Suprapubic skin (tissue), 4 donors: ENCODE results near the gene KRTAP17-1. TPM values are rescaled to one million over a fixed set of nuclear protein-coding genes. Genes with fewer than 3 reads are reported as not detected.

Experiments used
- DNase-seq, 2 donors: peaks; one replicate each; pipeline ENCODE4 v3.0.0-alpha.2; 2019; ENCODE audit warnings: low spot score in 2 of 2
- H3K27ac ChIP-seq: fragments of 200-600 bp; sonication (generic); one replicate; pipeline ENCODE4 v1.5.1; 2019
- H3K27me3 ChIP-seq: fragments of 200-600 bp; sonication (generic); one replicate; pipeline ENCODE4 v1.5.1; 2019
- H3K36me3 ChIP-seq: fragments of 200-600 bp; sonication (generic); one replicate; pipeline ENCODE4 v1.5.1; 2019
- H3K4me1 ChIP-seq: fragments of 200-600 bp; sonication (generic); one replicate; pipeline ENCODE4 v1.5.1; 2019
- H3K4me3 ChIP-seq: fragments of 200-600 bp; sonication (generic); one replicate; pipeline ENCODE4 v1.5.1; 2019; ENCODE audit warnings: mild to moderate bottlenecking
- H3K9me3 ChIP-seq: fragments of 200-600 bp; sonication (generic); one replicate; pipeline ENCODE4 v1.5.1; 2019
- CTCF ChIP-seq, 2 donors: fragments of 200-600 bp in 1 of 2; fragments of 450-650 bp in 1 of 2; sonication (generic) in 1 of 2; IDR thresholded peaks; one replicate each; pipeline ENCODE4 v1.5.1; 2016 to 2019; ENCODE audit warnings: antibody characterized with exemption in 2 of 2, mild to moderate bottlenecking in 1 of 2, moderate library complexity in 1 of 2
- EP300 ChIP-seq: sonication (generic); formaldehyde crosslinking; IDR thresholded peaks from one replicate; pipeline ENCODE4 v1.6.1; 2017; ENCODE audit warnings: antibody characterized with exemption
- POLR2A ChIP-seq, 2 donors: fragments of 450-650 bp; IDR thresholded peaks; one replicate each; pipeline ENCODE4 v1.6.1; 2017; ENCODE audit warnings: antibody characterized with exemption in 2 of 2, mild to moderate bottlenecking in 2 of 2, moderate library complexity in 2 of 2
- POLR2AphosphoS5 ChIP-seq, 3 donors: sonication (generic); formaldehyde crosslinking; IDR thresholded peaks; one replicate each; pipeline ENCODE4 v1.6.1; 2017; ENCODE audit warnings: antibody characterized with exemption in 3 of 3
- WGBS: methylation state at CpG from one replicate; pipeline ENCODE4 v1.1.5; 2018; 5-methylcytosine and 5-hydroxymethylcytosine counted together
- total RNA-seq, 4 donors: library from RNA; depleted of rRNA; stranded (reverse); fragments of >200 nt; gene quantifications; one replicate each; pipeline ENCODE4 v1.1.0, GENCODE V29; 2016

KRTAP17-1 gene
- 10 to 100 TPM in 2 of 4 donors, 1 to 10 TPM in 1, not detected in 1; 8.0 to 81.5 (median 24.2) TPM for total RNA-seq

- peaks cover 8% of the 10 kb centered on the region for H3K27me3 ChIP-seq
- no peaks in the 10 kb centered on the region for H3K9me3 ChIP-seq
- TF ChIP-seq POLR2AphosphoS5 (IDR thresholded peaks at IDR 0.05) (no peak), EP300 (no peak), POLR2A (IDR thresholded peaks at IDR 0.05) (no peak), CTCF (IDR thresholded peaks at IDR 0.05) (no peak)
- H3K4me3 ChIP-seq, result no peak within 1 kb of the TSS
- no peak within 1 kb of the TSS for H3K27ac ChIP-seq
- H3K4me1 ChIP-seq, result no peaks in the 10 kb centered on the region
- 79% methylated on average over 9 of the region's 24 CpGs for WGBS
- DNase-seq, result no peak
- no peaks in the 10 kb centered on the region for H3K36me3 ChIP-seq
Observed at GRCh38 chr17:41315204-41315794, at the start of gene KRTAP17-1. Gene KRTAP17-1, minus strand, starts transcription at chr17:41315710. Its CDS starts 60 bp downstream, at chr17:41315650.

GRCh38 chr17:41363881-41364280, 48.4 kb upstream of the KRTAP17-1 start:
- Histone ChIP-seq H3K9me3 (no peaks in the 10 kb centered on the region), H3K4me1 (no peaks in the 10 kb centered on the region), H3K27ac (no peak overlapping the region), H3K36me3 (no peaks in the 10 kb centered on the region), H3K4me3 (no peak overlapping the region), H3K27me3 (no peaks in the 10 kb centered on the region)
- 79% methylated on average over 2 of the region's 2 CpGs for WGBS
- no peak for DNase-seq
- TF ChIP-seq CTCF (IDR thresholded peaks at IDR 0.05) (no peak), POLR2AphosphoS5 (IDR thresholded peaks at IDR 0.05) (no peak), POLR2A (IDR thresholded peaks at IDR 0.05) (no peak), EP300 (no peak)

- Histone ChIP-seq H3K27ac (no peak overlapping the region), H3K4me3 (no peak overlapping the region), H3K27me3 (no peaks in the 10 kb centered on the region), H3K9me3 (no peaks in the 10 kb centered on the region), H3K36me3 (no peaks in the 10 kb centered on the region), H3K4me1 (no peaks in the 10 kb centered on the region)
- DNase-seq, result no peak
- TF ChIP-seq CTCF (IDR thresholded peaks at IDR 0.05) (no peak), EP300 (no peak), POLR2AphosphoS5 (IDR thresholded peaks at IDR 0.05) (no peak), POLR2A (IDR thresholded peaks at IDR 0.05) (no peak)
- WGBS, result 75% methylated on average over 5 of the region's 5 CpGs
Observed at GRCh38 chr17:41360296-41360995, 44.9 kb upstream of the KRTAP17-1 start.

GRCh38 chr17:41354536-41354935, 39.0 kb upstream of the KRTAP17-1 start:
- no peaks in the 10 kb centered on the region for H3K4me1 ChIP-seq
- no peak overlapping the region for H3K27ac ChIP-seq
- no peaks in the 10 kb centered on the region for H3K36me3 ChIP-seq
- H3K4me3 ChIP-seq, result no peak overlapping the region
- H3K27me3 ChIP-seq, result peaks cover 3% of the 10 kb centered on the region
- WGBS, result 81% methylated on average over 4 of the region's 4 CpGs
- no peak for DNase-seq
- H3K9me3 ChIP-seq, result no peaks in the 10 kb centered on the region
- TF ChIP-seq POLR2A (IDR thresholded peaks at IDR 0.05) (no peak), CTCF (IDR thresholded peaks at IDR 0.05) (no peak), POLR2AphosphoS5 (IDR thresholded peaks at IDR 0.05) (no peak), EP300 (no peak)

GRCh38 chr17:41352597-41353366, 37.3 kb upstream of the KRTAP17-1 start:
- H3K27me3 ChIP-seq, result peaks cover 3% of the 10 kb centered on the region
- no peaks in the 10 kb centered on the region for H3K9me3 ChIP-seq
- H3K36me3 ChIP-seq, result no peaks in the 10 kb centered on the region
- no peak overlapping the region for H3K4me3 ChIP-seq
- no peak for DNase-seq
- WGBS, result 69% methylated on average over 7 of the region's 7 CpGs
- TF ChIP-seq POLR2A (IDR thresholded peaks at IDR 0.05) (no peak), CTCF (IDR thresholded peaks at IDR 0.05) (no peak), POLR2AphosphoS5 (IDR thresholded peaks at IDR 0.05) (no peak), EP300 (no peak)
- no peak overlapping the region for H3K27ac ChIP-seq
- H3K4me1 ChIP-seq, result peaks cover 11% of the 10 kb centered on the region
